Esophagus muscularis mucosa (tissue), 3 donors: ENCODE results near the gene DAPK3.

Experiments used
- CTCF ChIP-seq, 3 experiments: fragments of 200-600 bp in 2 of 3; fragments of 450-650 bp in 1 of 3; sonication (generic) in 2 of 3; IDR thresholded peaks; one replicate each; pipeline ENCODE4 v1.5.1; 2017 to 2019; ENCODE audit warnings: antibody characterized with exemption in 3 of 3, mild to moderate bottlenecking in 2 of 3, moderate library complexity in 1 of 3
- POLR2A ChIP-seq: fragments of 450-650 bp; IDR thresholded peaks from one replicate; pipeline ENCODE4 v1.6.1; 2017; ENCODE audit warnings: antibody characterized with exemption, moderate library complexity, mild to moderate bottlenecking, low read depth
- POLR2AphosphoS5 ChIP-seq, 2 donors: sonication (generic); formaldehyde crosslinking; IDR thresholded peaks; one replicate each; pipeline ENCODE4 v1.6.1; 2017; ENCODE audit warnings: antibody characterized with exemption in 2 of 2

- no peak for TF ChIP-seq CTCF (IDR thresholded peaks at IDR 0.05)
- TF ChIP-seq POLR2AphosphoS5 (IDR thresholded peaks at IDR 0.05) = no peak
- TF ChIP-seq POLR2A = no peak
Observed at GRCh38 chr19:3958836-3959765, 11.8 kb downstream of the DAPK3 start.
